ENCODE measurements around the gene TMEM171. TPM values are rescaled to one million over a fixed set of nuclear protein-coding genes. Genes with fewer than 3 reads are reported as not detected.

Gene TMEM171
- total and polyA plus RNA-seq, 2 experiments from 2014 or later: 1.9 to 2.9 TPM

- no peak for TF ChIP-seq ZNF462 (CRISPR knock-in tag; IDR thresholded peaks at IDR 0.05)
- TF ChIP-seq CTCF (conservative IDR thresholded peaks at IDR 0.05; ENCODE audit: low read depth in 2 of 2): no peak
- TF ChIP-seq EZH2phosphoT487 (IDR thresholded peaks at IDR 0.05; ENCODE audit: unreplicated experiment): no peak
- TF ChIP-seq ZNF331 (CRISPR knock-in tag; IDR thresholded peaks at IDR 0.05; ENCODE audit: low read depth): no peak
- no peak for TF ChIP-seq CREB1 (CRISPR knock-in tag; IDR thresholded peaks at IDR 0.05; ENCODE audit: low read depth)
- TF ChIP-seq EZH2 (IDR thresholded peaks at IDR 0.05; ENCODE audit: low read depth, unreplicated experiment): no peak
- TF ChIP-seq ZNF114 (CRISPR knock-in tag; IDR thresholded peaks at IDR 0.05): no peak
Observed at GRCh38 chr5:73104326-73104725, 16.0 kb upstream of the TMEM171 start (continued).

GRCh38 chr5:73106335-73106734 is 14.0 kb upstream of the TMEM171 start:
- Mint-ChIP-seq H3K36me3 (ENCODE audit: low read depth) (no peaks in the 10 kb centered on the region), H3K27me3 (ENCODE audit: insufficient read depth, low read depth, poor library complexity) (no peaks in the 10 kb centered on the region), H3K4me1 (no peaks in the 10 kb centered on the region), H3K4me3 (no peak overlapping the region), H3K9me3 (peaks cover 6% of the 10 kb centered on the region; the same call in 2 of the 3 replicates), H3K27ac (no peak overlapping the region)
- H2AFZ ChIP-seq: no peak overlapping the region
- no peaks in the 10 kb centered on the region for H3K27me3 ChIP-seq (ENCODE audit: insufficient read depth)
- no peaks in the 10 kb centered on the region for H3F3A ChIP-seq (replicated peaks; ENCODE audit: low read depth)
- 0 out of 2 replicates have a peak, but pooled peaks cover 3% of the 10 kb centered on the region for H3K9me2 ChIP-seq (ENCODE audit: insufficient read depth)
- H3K36me3 ChIP-seq (ENCODE audit: insufficient read depth): no peaks in the 10 kb centered on the region
- ATAC-seq (no peak), DNase-seq (ENCODE audit: low spot score) (no peak)
- H3K4me3 ChIP-seq: no peak overlapping the region
- H3K27ac ChIP-seq (ENCODE audit: low read depth): no peak overlapping the region
- no peak overlapping the region for H3K4me2 ChIP-seq
- H4K20me1 ChIP-seq (replicated peaks; ENCODE audit: insufficient read depth): no peaks in the 10 kb centered on the region
- no peaks in the 10 kb centered on the region for H3K79me2 ChIP-seq (replicated peaks; ENCODE audit: insufficient read depth)
- H3K4me1 ChIP-seq (ENCODE audit: insufficient read depth): no peaks in the 10 kb centered on the region
- TF ChIP-seq POLR2AphosphoS5 (IDR thresholded peaks at IDR 0.05; ENCODE audit: low read depth) (no peak), ETS1 (IDR thresholded peaks at IDR 0.05) (no peak), NANOG (IDR thresholded peaks at IDR 0.05; ENCODE audit: borderline replicate concordance) (no peak), REST (IDR thresholded peaks at IDR 0.05; ENCODE audit: unreplicated experiment) (no peak), ZNF331 (CRISPR knock-in tag; IDR thresholded peaks at IDR 0.05; ENCODE audit: low read depth) (no peak)
